Ovary (tissue), 3 donors: ENCODE results near the gene ADGRG2.

Experiments used
- EP300 ChIP-seq: sonication (generic); formaldehyde crosslinking; IDR thresholded peaks from one replicate; pipeline ENCODE4 v1.6.1; 2017; ENCODE audit warnings: antibody characterized with exemption
- POLR2A ChIP-seq: fragments of 450-650 bp; IDR thresholded peaks from one replicate; pipeline ENCODE4 v1.6.1; 2017; ENCODE audit warnings: antibody characterized with exemption, mild to moderate bottlenecking, moderate library complexity
- TF ChIP-seq, protein P1 (sequence below), 3 donors: fragments of 450-650 bp in 2 of 3; fragments of 200-600 bp in 1 of 3; IDR thresholded peaks; one replicate each; pipeline versions ENCODE4 v1.5.1 to v1.8.0; 2016 to 2022; ENCODE audit warnings: antibody characterized with exemption in 3 of 3, mild to moderate bottlenecking in 1 of 3
- donor health status: DM: no; HTN: no; CAD: no.

DNA sequence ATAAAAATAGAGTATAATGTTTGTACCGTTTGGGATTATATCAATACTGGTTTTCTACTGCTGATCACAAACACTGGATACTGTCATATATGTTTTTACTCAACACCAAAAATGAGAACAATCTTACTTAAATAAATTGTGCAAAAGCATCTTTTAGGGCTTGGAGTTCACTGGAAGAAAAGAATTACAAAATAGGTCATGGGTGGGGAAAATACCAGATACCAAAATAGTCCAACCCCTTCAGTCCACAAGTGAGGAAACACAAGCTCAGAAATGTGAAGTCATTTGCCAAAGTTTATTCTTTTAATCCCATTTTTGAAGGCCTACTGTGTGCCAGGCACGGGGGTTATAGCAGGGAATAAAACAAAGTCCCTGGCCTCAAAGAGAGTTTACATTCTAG is 64.4 kb downstream of the ADGRG2 start:
- TF ChIP-seq, protein P1, sequence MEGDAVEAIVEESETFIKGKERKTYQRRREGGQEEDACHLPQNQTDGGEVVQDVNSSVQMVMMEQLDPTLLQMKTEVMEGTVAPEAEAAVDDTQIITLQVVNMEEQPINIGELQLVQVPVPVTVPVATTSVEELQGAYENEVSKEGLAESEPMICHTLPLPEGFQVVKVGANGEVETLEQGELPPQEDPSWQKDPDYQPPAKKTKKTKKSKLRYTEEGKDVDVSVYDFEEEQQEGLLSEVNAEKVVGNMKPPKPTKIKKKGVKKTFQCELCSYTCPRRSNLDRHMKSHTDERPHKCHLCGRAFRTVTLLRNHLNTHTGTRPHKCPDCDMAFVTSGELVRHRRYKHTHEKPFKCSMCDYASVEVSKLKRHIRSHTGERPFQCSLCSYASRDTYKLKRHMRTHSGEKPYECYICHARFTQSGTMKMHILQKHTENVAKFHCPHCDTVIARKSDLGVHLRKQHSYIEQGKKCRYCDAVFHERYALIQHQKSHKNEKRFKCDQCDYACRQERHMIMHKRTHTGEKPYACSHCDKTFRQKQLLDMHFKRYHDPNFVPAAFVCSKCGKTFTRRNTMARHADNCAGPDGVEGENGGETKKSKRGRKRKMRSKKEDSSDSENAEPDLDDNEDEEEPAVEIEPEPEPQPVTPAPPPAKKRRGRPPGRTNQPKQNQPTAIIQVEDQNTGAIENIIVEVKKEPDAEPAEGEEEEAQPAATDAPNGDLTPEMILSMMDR (IDR thresholded peaks at IDR 0.05) = no peak
- TF ChIP-seq EP300 (no peak), POLR2A (no peak)
